VCaP (cell line): Measurements from ENCODE around the gene AP1M2.
"Not testable (repeated sequence)": the region's sequence is repeated elsewhere in the genome, so short reads cannot be mapped to it uniquely, and the experiment has no call there.

Source experiments
- H3K27ac ChIP-seq: fragments of 450-650 bp; 2 replicates; pipeline ENCODE4 v1.5.1; 2017
- TF ChIP-seq, protein P1 (sequence below): fragments of 450-650 bp; conservative IDR thresholded peaks from 2 replicates; pipeline ENCODE4 v1.5.1; 2017; ENCODE audit warnings: mild to moderate bottlenecking, moderate library complexity

The AP1M2 gene

DNA sequence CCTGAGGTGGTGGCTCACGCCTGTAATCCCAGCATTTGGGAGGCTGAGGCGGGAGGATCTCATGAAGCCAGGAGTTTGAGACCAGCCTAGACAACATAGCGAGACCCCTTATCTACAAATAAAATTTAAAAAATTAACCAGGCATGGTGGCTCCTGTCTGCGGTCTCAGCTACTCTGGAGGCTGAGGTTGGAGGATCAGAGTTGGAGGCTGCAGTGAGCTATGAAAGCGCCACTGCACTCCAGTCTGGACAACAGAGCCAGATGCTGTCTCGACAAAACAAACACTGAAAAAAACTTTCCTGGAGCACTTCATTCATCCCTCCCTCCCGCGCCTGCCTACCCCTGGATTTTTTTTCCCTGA, 44.1 kb downstream of the AP1M2 start:
- peak overlapping the region; percentile 80 for H3K27ac ChIP-seq

DNA sequence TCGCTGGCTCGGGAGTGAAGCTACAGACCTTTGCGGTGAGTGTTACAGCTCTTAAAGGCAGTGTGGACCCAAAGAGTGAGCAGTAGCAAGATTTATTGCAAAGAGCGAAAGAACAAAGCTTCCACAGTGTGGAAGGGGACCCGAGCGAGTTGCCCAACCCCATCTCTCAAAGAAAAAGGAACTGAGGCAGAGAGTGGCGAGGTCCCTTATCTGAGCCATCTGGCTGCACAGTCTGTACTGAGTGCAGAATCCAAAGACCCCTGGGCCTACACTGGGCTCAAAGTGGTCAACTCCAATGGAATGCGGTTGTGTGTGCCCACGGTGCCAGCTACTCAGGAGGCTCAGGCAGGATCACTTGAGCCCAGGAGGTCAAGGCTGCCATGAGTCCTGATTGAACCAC, 48.1 kb downstream of the AP1M2 start:
- H3K27ac ChIP-seq, result not testable (repeated sequence)

More for the DNA sequence above, 44.1 kb downstream of the AP1M2 start:
- TF ChIP-seq, protein P1, sequence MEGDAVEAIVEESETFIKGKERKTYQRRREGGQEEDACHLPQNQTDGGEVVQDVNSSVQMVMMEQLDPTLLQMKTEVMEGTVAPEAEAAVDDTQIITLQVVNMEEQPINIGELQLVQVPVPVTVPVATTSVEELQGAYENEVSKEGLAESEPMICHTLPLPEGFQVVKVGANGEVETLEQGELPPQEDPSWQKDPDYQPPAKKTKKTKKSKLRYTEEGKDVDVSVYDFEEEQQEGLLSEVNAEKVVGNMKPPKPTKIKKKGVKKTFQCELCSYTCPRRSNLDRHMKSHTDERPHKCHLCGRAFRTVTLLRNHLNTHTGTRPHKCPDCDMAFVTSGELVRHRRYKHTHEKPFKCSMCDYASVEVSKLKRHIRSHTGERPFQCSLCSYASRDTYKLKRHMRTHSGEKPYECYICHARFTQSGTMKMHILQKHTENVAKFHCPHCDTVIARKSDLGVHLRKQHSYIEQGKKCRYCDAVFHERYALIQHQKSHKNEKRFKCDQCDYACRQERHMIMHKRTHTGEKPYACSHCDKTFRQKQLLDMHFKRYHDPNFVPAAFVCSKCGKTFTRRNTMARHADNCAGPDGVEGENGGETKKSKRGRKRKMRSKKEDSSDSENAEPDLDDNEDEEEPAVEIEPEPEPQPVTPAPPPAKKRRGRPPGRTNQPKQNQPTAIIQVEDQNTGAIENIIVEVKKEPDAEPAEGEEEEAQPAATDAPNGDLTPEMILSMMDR, result no peak

DNA sequence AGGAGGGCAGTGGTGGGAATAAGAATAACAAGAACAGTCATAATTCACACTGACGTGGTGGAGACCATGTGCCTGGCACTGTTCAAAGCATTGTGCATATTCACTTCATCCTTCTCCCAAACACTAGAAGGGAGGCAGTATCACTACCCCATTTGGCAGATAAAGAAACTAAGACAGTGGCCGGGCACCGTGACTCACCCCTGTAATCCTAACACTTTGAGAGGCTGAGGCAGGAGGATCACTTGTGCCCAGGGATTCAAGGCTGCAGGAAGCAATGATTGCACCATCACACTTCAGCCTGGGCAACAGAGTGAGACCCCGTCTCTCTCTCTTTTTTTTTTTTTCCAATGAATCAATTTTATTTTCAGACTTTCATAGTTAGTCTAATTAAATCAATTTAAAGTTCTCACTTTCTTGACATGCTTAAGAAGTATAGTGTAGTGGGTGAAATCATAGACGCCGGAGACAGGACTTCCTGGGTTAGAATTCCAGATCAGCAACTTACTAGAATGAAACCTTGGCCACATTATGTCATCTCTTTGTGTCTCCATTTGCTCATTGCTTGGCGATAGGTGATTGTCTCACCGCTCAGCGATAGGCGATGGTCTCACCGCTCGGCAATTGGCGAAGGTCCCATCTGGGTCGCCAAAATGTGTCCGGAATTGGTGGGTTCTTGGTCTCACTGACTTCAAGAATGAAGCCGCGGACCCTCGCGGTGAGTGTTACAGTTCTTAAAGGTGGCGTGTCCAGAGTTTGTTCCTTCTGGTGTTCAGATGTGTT, 48.7 kb downstream of the AP1M2 start:
- H3K27ac ChIP-seq, result no peak overlapping the region
- TF ChIP-seq, protein P1, result no peak

DNA sequence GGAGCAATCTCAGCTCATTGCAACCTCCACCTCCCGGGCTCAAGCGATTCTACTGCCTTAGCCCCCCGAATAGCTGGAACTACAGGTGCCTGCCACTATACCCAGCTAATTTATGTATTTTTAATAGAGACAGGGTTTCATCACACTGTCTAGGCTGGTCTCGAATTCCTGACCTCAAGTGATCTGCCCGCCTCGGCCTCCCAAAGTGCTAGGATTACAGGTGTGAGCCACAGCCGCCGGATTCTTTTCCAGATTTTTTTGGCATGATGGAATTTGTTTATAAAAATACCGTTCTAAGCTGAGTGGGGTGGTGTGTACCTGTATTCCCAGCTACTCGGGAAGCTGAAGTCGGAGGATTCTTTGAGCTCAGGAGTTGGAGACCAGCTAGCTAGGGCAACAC, 49.4 kb downstream of the AP1M2 start:
- TF ChIP-seq, protein P1, result no peak
- H3K27ac ChIP-seq, result no peak overlapping the region

DNA sequence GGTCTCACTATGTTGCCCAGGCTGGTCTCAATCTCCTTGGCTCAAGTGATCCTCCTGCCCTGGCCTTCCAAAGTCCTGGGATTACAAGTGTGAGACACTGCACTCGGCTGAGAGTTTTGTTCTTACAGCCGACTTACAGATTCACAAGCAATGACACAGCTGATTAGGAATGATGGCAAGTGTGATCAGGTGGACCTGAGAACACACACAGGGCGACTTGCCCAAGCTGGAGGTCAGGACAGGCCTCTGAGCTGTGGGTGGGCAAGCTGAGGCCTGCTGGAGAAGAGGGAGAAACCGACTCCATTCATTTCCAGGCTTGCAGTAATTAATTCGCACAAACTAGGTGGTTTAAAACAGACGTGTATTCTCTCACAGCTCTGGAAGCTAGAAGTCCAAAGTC, 51.5 kb downstream of the AP1M2 start:
- no peak overlapping the region for H3K27ac ChIP-seq
- TF ChIP-seq, protein P1, result no peak

DNA sequence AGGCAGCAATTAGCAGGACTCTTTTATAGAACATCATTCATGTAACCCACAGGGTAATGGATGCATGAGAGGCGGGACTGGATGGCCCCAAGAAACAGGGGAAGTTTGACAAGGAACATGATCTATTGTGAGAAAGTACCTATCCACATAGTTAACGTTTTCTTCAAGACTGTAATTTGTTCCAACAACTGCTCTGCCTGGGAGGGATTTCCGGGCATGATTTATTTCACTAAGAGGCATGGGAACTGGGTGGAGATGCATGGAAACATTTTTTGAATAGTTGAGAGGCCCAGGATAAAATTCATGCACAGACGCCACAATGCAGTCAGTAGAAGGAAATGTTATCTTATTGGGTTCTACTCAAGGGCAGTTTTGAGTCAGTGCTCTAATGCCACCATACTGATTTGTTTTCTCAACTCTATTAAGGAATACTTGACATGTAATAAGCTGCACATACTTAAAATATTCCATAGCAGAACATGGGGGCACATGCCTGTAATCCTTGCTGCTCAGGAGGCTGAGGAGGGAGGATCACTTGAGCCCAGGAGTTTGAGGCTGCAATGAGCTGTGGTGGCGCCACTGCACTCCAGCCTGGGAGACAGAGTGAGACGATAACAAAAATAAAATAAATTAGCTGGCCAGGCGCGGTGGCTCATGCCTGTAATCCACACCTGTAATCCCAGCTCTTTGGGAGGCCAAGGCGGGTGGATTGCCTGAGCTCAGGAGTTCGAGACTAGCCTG, 53.3 kb downstream of the AP1M2 start:
- TF ChIP-seq, protein P1, result no peak
- no peak overlapping the region for H3K27ac ChIP-seq

DNA sequence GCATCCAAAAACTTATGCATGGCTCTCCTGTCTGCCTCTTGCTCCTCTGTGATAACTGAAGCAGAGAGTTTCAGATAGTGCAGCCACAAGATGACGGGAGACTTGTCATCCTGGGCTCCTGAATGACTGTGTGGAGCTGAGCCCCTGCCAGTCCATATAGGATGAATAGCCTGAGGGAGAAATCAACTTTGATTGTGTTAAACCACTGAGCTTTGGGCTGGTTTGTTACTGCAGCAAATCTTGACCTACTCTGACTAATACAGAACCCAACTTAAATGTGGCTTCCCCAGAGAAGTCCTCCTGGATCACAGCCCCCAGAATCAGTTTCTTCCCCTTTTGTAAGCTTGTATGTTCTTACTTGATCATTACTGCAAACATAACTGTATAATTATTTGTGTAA, 54.7 kb downstream of the AP1M2 start:
- TF ChIP-seq, protein P1, result no peak
- no peak overlapping the region for H3K27ac ChIP-seq

DNA sequence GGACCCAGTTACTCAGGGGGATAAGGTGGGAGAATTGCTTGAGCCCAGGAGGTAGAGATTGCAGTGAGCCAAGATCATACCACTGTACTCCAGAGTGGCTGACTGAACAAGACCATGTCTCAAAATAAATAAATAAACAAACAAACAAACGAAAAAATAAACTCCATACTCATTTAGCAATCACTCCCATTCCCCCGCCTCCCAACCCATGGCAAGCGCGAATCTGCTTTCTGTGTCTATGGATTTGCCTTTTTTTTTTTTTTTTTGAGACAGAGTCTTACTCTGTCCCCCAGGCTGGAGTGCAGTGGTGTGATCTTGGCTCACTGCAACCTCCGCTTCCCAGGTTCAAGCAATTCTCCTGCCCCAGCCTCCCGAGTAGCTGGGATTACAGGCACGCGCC, 60.2 kb downstream of the AP1M2 start:
- not testable (repeated sequence) for H3K27ac ChIP-seq
